ENCODE results near the gene CHRDL2.

GRCh38 chr11:74682731-74683278 is 48.4 kb downstream of the CHRDL2 start:
- TF ChIP-seq, protein P1, sequence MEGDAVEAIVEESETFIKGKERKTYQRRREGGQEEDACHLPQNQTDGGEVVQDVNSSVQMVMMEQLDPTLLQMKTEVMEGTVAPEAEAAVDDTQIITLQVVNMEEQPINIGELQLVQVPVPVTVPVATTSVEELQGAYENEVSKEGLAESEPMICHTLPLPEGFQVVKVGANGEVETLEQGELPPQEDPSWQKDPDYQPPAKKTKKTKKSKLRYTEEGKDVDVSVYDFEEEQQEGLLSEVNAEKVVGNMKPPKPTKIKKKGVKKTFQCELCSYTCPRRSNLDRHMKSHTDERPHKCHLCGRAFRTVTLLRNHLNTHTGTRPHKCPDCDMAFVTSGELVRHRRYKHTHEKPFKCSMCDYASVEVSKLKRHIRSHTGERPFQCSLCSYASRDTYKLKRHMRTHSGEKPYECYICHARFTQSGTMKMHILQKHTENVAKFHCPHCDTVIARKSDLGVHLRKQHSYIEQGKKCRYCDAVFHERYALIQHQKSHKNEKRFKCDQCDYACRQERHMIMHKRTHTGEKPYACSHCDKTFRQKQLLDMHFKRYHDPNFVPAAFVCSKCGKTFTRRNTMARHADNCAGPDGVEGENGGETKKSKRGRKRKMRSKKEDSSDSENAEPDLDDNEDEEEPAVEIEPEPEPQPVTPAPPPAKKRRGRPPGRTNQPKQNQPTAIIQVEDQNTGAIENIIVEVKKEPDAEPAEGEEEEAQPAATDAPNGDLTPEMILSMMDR (conservative IDR thresholded peaks at IDR 0.05; ENCODE audit: low read depth, low read length), result no peak
- no peak for TF ChIP-seq EZH2 (IDR thresholded peaks at IDR 0.05; ENCODE audit: borderline replicate concordance, low read depth, low read length, poor library complexity, severe bottlenecking)

Measured in A673 (cell line).